SK-N-MC (cell line): Measurements from ENCODE around the gene SMTNL2.

Source experiments
- DNase-seq: peaks from one replicate; pipeline ENCODE4 v3.0.0-alpha.2; 2011; ENCODE audit warnings: low read depth, low spot score
- H3K27ac ChIP-seq: fragments of 200-600 bp; sonication (generic); 2 replicates; pipeline ENCODE4 v1.5.1; 2016; ENCODE audit warnings: mixed run types
- H3K36me3 ChIP-seq: fragments of 200-600 bp; sonication (generic); 2 replicates; pipeline ENCODE4 v1.6.1; 2017; ENCODE audit warnings: antibody characterized with exemption, low read length, mixed read lengths; ENCODE audit not compliant: insufficient read depth
- H3K4me3 ChIP-seq: fragments of 200-600 bp; sonication (generic); 2 replicates; pipeline ENCODE4 v1.5.1; 2016
- H3K9ac ChIP-seq: fragments of 200-600 bp; sonication (generic); 2 replicates; pipeline ENCODE4 v1.8.0; 2017; ENCODE audit warnings: mixed run types, mixed read lengths; ENCODE audit not compliant: insufficient read length
- H3K9me3 ChIP-seq: fragments of 200-600 bp; sonication (generic); 2 replicates; pipeline ENCODE4 v1.6.1; 2017; ENCODE audit warnings: low read depth, mild to moderate bottlenecking, antibody characterized with exemption, low read length, moderate library complexity, mixed read lengths
- EZH2 ChIP-seq: fragments of 200-600 bp; sonication (generic); IDR thresholded peaks from one replicate; pipeline ENCODE4 v1.6.1; 2017; ENCODE audit warnings: antibody characterized with exemption
- FOXP2 ChIP-seq: optimal IDR thresholded peaks from 2 replicates; pipeline ENCODE3; 2011; ENCODE audit warnings: mild to moderate bottlenecking, moderate library complexity; ENCODE audit not compliant: insufficient read depth; ENCODE audit errors: extremely low read length, control extremely low read depth
- POLR2AphosphoS5 ChIP-seq: IDR thresholded peaks from 2 replicates; pipeline ENCODE4 v1.6.1; 2012; ENCODE audit warnings: mild to moderate bottlenecking, low read depth, low read length, borderline replicate concordance

SMTNL2 gene

GRCh38 chr17:4556996-4557395, 27.3 kb upstream of the SMTNL2 start:
- H3K9ac ChIP-seq, result no peak overlapping the region
- no peak for DNase-seq
- no peak overlapping the region for H3K27ac ChIP-seq
- H3K9me3 ChIP-seq, result no peaks in the 10 kb centered on the region
- H3K4me3 ChIP-seq, result no peak overlapping the region
- TF ChIP-seq FOXP2 (no peak), POLR2AphosphoS5 (no peak), EZH2 (no peak)
- H3K36me3 ChIP-seq, result peaks cover 24% of the 10 kb centered on the region

GRCh38 chr17:4557626-4558346, 26.5 kb upstream of the SMTNL2 start:
- DNase-seq, result no peak
- TF ChIP-seq EZH2 (no peak), FOXP2 (no peak), POLR2AphosphoS5 (no peak)

GRCh38 chr17:4558347-4558971, 25.9 kb upstream of the SMTNL2 start:
- H3K9me3 ChIP-seq, result no peaks in the 10 kb centered on the region
- H3K4me3 ChIP-seq, result no peak overlapping the region
- H3K36me3 ChIP-seq, result peaks cover 9% of the 10 kb centered on the region
- TF ChIP-seq EZH2 (no peak), POLR2AphosphoS5 (no peak), FOXP2 (no peak)
- H3K9ac ChIP-seq, result no peak overlapping the region
- no peak overlapping the region for H3K27ac ChIP-seq
- no peak for DNase-seq

More at GRCh38 chr17:4557626-4558346, 26.5 kb upstream of the SMTNL2 start:
- no peak overlapping the region for H3K4me3 ChIP-seq
- H3K9me3 ChIP-seq, result no peaks in the 10 kb centered on the region
- H3K36me3 ChIP-seq, result peaks cover 16% of the 10 kb centered on the region
- no peak overlapping the region for H3K9ac ChIP-seq
- no peak overlapping the region for H3K27ac ChIP-seq

- TF ChIP-seq POLR2AphosphoS5, result no peak
- TF ChIP-seq EZH2, result no peak
- TF ChIP-seq FOXP2, result no peak
- H3K9ac ChIP-seq, result no peak overlapping the region
- peaks cover 1% of the 10 kb centered on the region; the same call in 1 of the 2 replicates for H3K36me3 ChIP-seq
Observed at GRCh38 chr17:4559139-4559791, 25.1 kb upstream of the SMTNL2 start.

GRCh38 chr17:4559966-4560365, 24.4 kb upstream of the SMTNL2 start:
- Histone ChIP-seq H3K27ac (no peak overlapping the region), H3K9ac (no peak overlapping the region), H3K9me3 (no peaks in the 10 kb centered on the region), H3K36me3 (no peaks in the 10 kb centered on the region), H3K4me3 (no peak overlapping the region)
- DNase-seq, result no peak
- TF ChIP-seq POLR2AphosphoS5 (no peak), EZH2 (no peak), FOXP2 (no peak)

More at GRCh38 chr17:4559139-4559791, 25.1 kb upstream of the SMTNL2 start:
- no peak for DNase-seq
- Histone ChIP-seq H3K4me3 (no peak overlapping the region), H3K27ac (no peak overlapping the region), H3K9me3 (no peaks in the 10 kb centered on the region)

DNA sequence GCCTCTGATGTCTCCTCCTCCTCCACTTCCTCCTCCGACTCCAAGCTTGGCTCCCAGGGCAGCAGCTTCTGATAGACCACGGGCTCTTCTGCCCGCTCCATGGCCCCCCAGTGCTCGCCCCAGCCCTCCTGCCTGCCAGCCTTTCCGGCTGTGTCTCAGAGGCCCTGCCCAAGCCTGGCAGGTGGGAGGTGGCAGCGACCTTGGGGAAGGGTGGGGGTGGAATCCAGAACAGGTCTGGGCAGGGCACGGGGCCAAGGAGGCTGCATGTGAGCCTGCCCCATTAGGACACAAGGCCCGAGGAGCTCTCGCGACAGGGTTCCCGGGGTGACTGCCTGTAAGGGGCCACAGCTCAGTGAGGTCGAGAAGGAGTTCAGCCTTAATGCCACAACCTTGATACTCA, 23.9 kb upstream of the SMTNL2 start, which contains the start of gene GGT6:
Gene GGT6, minus strand, starts transcription at position 157 of the 400 bp plus-strand sequence. Its CDS starts 56 bp downstream, at position 101.
- H3K36me3 ChIP-seq, result no peaks in the 10 kb centered on the region
- H3K4me3 ChIP-seq, result no peak within 1 kb of the TSS
- no peaks in the 10 kb centered on the region for H3K9me3 ChIP-seq
- DNase-seq, result no peak
- H3K9ac ChIP-seq, result no peak within 1 kb of the TSS
- TF ChIP-seq FOXP2, result no peak
- TF ChIP-seq EZH2, result no peak
- TF ChIP-seq POLR2AphosphoS5, result no peak
- no peak within 1 kb of the TSS for H3K27ac ChIP-seq

DNA sequence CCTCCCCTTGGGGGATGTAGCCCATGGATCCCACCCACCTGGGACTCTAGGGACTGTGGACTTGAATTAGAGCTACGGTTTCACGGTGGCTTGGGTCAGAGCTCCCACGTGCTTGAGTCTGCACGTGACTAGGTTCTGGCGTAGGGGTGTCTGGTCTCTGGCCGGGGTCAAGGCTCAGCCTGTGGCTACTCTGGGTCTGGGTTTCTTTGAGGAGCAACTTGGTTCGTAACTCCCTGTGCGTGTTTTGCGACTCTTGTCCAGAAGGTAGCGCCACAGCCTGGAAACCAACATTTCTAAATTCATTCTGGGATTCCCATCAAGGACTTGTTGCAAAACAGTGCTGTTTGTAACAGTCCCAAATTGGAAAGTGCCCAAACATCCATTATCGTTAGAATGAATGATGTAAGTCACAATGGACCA, 23.5 kb upstream of the SMTNL2 start:
- no peak overlapping the region for H3K9ac ChIP-seq
- H3K36me3 ChIP-seq, result no peaks in the 10 kb centered on the region
- no peak overlapping the region for H3K4me3 ChIP-seq
- DNase-seq, result no peak
- no peak overlapping the region for H3K27ac ChIP-seq
- TF ChIP-seq POLR2AphosphoS5 (no peak), EZH2 (no peak), FOXP2 (no peak)
- no peaks in the 10 kb centered on the region for H3K9me3 ChIP-seq
